Measurements from ENCODE around the gene CIB4. TPM values are rescaled to one million over a fixed set of nuclear protein-coding genes. Genes with fewer than 3 reads are reported as not detected.

Gene CIB4
- total RNA-seq, 1 donor from 2014 or later, result not detected

GRCh38 chr2:26561918-26562810 is 79.0 kb downstream of the CIB4 start:
- peaks cover 4% of the 10 kb centered on the region for H3K4me1 Mint-ChIP-seq
- H3K27me3 Mint-ChIP-seq (ENCODE audit: low read depth), result peaks cover 37% of the 10 kb centered on the region
- H3K9me3 Mint-ChIP-seq, result no peaks in the 10 kb centered on the region
- TF ChIP-seq CTCF (conservative IDR thresholded peaks at IDR 0.05), result no peak
- H3K36me3 Mint-ChIP-seq (ENCODE audit: low read depth), result no peaks in the 10 kb centered on the region
- H3K27ac Mint-ChIP-seq (ENCODE audit: unreplicated experiment), result no peak overlapping the region
- no peak overlapping the region for H3K4me3 Mint-ChIP-seq
- no peak for DNase-seq (ENCODE audit: low read depth, low spot score)

DNA sequence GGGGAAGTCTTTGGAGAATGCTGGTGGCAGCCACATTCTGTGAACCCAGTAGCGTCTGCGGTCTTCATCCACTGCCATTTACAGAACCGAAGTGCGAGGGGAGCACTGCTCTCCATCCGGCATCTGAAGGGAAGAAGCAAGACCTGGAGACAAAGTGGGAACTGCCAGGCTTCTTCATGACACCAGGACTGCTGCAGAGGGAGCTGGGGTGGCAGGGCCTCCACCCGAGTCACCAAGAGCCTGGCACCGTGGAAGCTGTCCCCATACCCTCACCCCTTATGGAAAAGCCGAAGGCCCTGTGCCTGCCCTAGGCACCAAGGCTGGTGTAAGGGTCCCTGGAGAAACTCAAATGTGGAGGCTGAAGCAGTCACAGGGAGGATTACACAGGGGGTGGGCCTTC is 79.8 kb downstream of the CIB4 start:
- TF ChIP-seq CTCF (conservative IDR thresholded peaks at IDR 0.05), result no peak
- peaks cover 4% of the 10 kb centered on the region for H3K4me1 Mint-ChIP-seq
- H3K27me3 Mint-ChIP-seq (ENCODE audit: low read depth), result peaks cover 35% of the 10 kb centered on the region
- no peak for DNase-seq (ENCODE audit: low read depth, low spot score)
- no peak overlapping the region for H3K4me3 Mint-ChIP-seq
- no peaks in the 10 kb centered on the region for H3K36me3 Mint-ChIP-seq (ENCODE audit: low read depth)
- no peaks in the 10 kb centered on the region for H3K9me3 Mint-ChIP-seq
- H3K27ac Mint-ChIP-seq (ENCODE audit: unreplicated experiment), result no peak overlapping the region

DNA sequence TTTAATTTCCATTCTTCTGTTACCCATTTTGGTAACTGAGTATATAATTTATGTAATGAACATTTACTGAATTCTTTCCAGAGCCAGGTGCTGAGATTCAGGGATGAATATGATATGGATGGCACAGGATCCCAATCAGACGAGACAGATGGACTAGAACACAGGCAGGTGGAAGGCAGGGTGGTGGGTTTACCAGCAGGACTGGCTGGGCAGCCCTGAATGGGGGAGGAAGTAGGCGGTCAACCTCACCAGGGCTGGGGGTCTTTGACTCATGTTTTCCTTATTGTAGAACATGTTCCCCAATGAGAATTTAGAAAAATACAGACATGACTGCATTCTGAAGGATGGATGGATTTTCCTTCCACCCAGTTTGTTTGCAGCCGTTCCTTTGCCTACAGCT is 80.3 kb downstream of the CIB4 start:
- no peaks in the 10 kb centered on the region for H3K36me3 Mint-ChIP-seq (ENCODE audit: low read depth)
- H3K27ac Mint-ChIP-seq (ENCODE audit: unreplicated experiment), result no peak overlapping the region
- no peak overlapping the region for H3K4me3 Mint-ChIP-seq
- no peaks in the 10 kb centered on the region for H3K9me3 Mint-ChIP-seq
- DNase-seq (ENCODE audit: low read depth, low spot score), result no peak
- peaks cover 4% of the 10 kb centered on the region for H3K4me1 Mint-ChIP-seq
- no peak for TF ChIP-seq CTCF (conservative IDR thresholded peaks at IDR 0.05)
- peaks cover 35% of the 10 kb centered on the region for H3K27me3 Mint-ChIP-seq (ENCODE audit: low read depth)

GRCh38 chr2:26559556-26559955 is 81.6 kb downstream of the CIB4 start:
- Mint-ChIP-seq H3K4me1 (peaks cover 4% of the 10 kb centered on the region), H3K4me3 (no peak overlapping the region)
- no peak for DNase-seq (ENCODE audit: low read depth, low spot score)

DNA sequence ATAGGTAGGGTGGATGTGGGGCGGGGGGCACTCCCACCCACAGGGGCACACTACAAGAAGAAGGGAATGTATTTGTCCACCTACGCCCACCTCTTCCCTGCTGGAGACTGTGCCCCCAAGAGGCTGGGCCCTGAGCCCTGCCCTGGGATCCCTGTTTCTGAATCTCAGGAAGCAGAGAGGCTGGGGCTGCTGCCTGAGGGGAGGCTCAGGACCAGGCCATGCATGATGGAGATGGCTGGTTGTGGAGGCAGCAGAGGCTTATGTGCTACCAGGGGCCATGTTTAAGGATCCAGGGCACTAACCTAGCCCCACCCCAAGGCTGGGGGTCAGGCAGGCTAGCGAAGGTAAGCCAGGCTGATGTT is 82.1 kb downstream of the CIB4 start:
- TF ChIP-seq CTCF (conservative IDR thresholded peaks at IDR 0.05), result no peak
- peaks cover 29% of the 10 kb centered on the region for H3K27me3 Mint-ChIP-seq (ENCODE audit: low read depth)
- no peak overlapping the region for H3K4me3 Mint-ChIP-seq
- H3K4me1 Mint-ChIP-seq, result peaks cover 4% of the 10 kb centered on the region
- DNase-seq (ENCODE audit: low read depth, low spot score), result no peak
- H3K27ac Mint-ChIP-seq (ENCODE audit: unreplicated experiment), result no peak overlapping the region
- H3K9me3 Mint-ChIP-seq, result peaks cover 3% of the 10 kb centered on the region
- no peaks in the 10 kb centered on the region for H3K36me3 Mint-ChIP-seq (ENCODE audit: low read depth)

More at GRCh38 chr2:26559556-26559955, 81.6 kb downstream of the CIB4 start:
- TF ChIP-seq CTCF (conservative IDR thresholded peaks at IDR 0.05), result no peak
- Mint-ChIP-seq H3K27ac (ENCODE audit: unreplicated experiment) (no peak overlapping the region), H3K36me3 (ENCODE audit: low read depth) (no peaks in the 10 kb centered on the region), H3K27me3 (ENCODE audit: low read depth) (peaks cover 31% of the 10 kb centered on the region), H3K9me3 (no peaks in the 10 kb centered on the region)

Measured in neural crest cell (in vitro differentiated cells).